K562 (cell line): ENCODE data around the gene WDR91. TPM values are rescaled to one million over a fixed set of nuclear protein-coding genes. Genes with fewer than 3 reads are reported as not detected.

ENCODE experiments used
- ARID1B ChIP-seq: fragments of 450-650 bp; IDR thresholded peaks from 2 replicates; pipeline ENCODE4 v1.6.1; 2016; ENCODE audit warnings: antibody characterized with exemption, mild to moderate bottlenecking, inconsistent platforms
- BHLHE40 ChIP-seq: IDR thresholded peaks from 2 replicates; pipeline ENCODE4 v1.6.1; 2011; ENCODE audit warnings: low read length, improper control_type of control experiment
- CBFA2T3 ChIP-seq: fragments of 450-650 bp; IDR thresholded peaks from 2 replicates; pipeline ENCODE4 v1.6.1; 2017
- CREB3 ChIP-seq: fragments of 450-650 bp; conservative IDR thresholded peaks from 2 replicates; pipeline ENCODE4 v1.6.1; 2016; ENCODE audit warnings: missing genetic modification characterization, low read depth, mild to moderate bottlenecking, missing compliant biosample characterization, moderate library complexity
- E2F8 ChIP-seq: fragments of 450-650 bp; IDR thresholded peaks from 2 replicates; pipeline ENCODE4 v1.7.1; 2018; ENCODE audit warnings: mild to moderate bottlenecking, low read depth; ENCODE audit not compliant: partially characterized antibody
- ILK ChIP-seq: fragments of 450-650 bp; IDR thresholded peaks from 2 replicates; pipeline ENCODE4 v1.6.1; 2016; ENCODE audit warnings: missing genetic modification characterization, low read depth, mild to moderate bottlenecking, missing compliant biosample characterization, moderate library complexity, borderline replicate concordance
- L3MBTL2 ChIP-seq: fragments of 450-650 bp; IDR thresholded peaks from 2 replicates; pipeline ENCODE4 v1.6.1; 2016; ENCODE audit warnings: mild to moderate bottlenecking, moderate library complexity
- MAZ ChIP-seq, 2 experiments: fragments of 450-650 bp in 1 of 2; sonication (generic) in 1 of 2; formaldehyde crosslinking; IDR thresholded peaks in 1 of 2; conservative IDR thresholded peaks in 1 of 2; 2 replicates each; pipeline versions ENCODE4 v1.4.0 to v1.5.0; 2020; ENCODE audit warnings: mild to moderate bottlenecking in 1 of 2, missing genetic modification reagents in 1 of 2
- MYBL2 ChIP-seq, 2 experiments: fragments of 450-650 bp in 1 of 2; sonication (generic) in 1 of 2; formaldehyde crosslinking in 1 of 2; IDR thresholded peaks; 2 replicates each; pipeline versions ENCODE4 v1.6.1 to v1.8.1; 2017 to 2022; ENCODE audit warnings: borderline replicate concordance in 1 of 2, inconsistent platforms in 1 of 2, low read depth in 1 of 2, mild to moderate bottlenecking in 1 of 2, missing genetic modification reagents in 1 of 2, moderate library complexity in 1 of 2
- TCF7L2 ChIP-seq: fragments of 150-350 bp; IDR thresholded peaks from 2 replicates; pipeline ENCODE4 v1.6.1; 2016; ENCODE audit warnings: low read depth, mild to moderate bottlenecking, low read length, moderate library complexity
- TFE3 ChIP-seq: fragments of 450-650 bp; formaldehyde crosslinking; IDR thresholded peaks from 2 replicates; pipeline ENCODE4 v1.4.0; 2020; ENCODE audit warnings: mild to moderate bottlenecking, mixed read lengths
- TOE1 ChIP-seq, 2 experiments: fragments of 450-650 bp in 1 of 2; sonication (generic) in 1 of 2; formaldehyde crosslinking in 1 of 2; IDR thresholded peaks; 2 replicates each; pipeline versions ENCODE4 v1.7.1 to v1.8.0; 2016 to 2022; ENCODE audit warnings: borderline replicate concordance in 2 of 2, mild to moderate bottlenecking in 2 of 2, antibody characterized with exemption in 1 of 2, inconsistent platforms in 1 of 2, low read depth in 1 of 2, missing genetic modification reagents in 1 of 2, moderate library complexity in 1 of 2
- ZNF12 ChIP-seq: sonication (generic); formaldehyde crosslinking; IDR thresholded peaks from 2 replicates; pipeline ENCODE4 v1.4.0; 2020; ENCODE audit warnings: mild to moderate bottlenecking, missing genetic modification reagents
- ZNF511 ChIP-seq: sonication (generic); formaldehyde crosslinking; IDR thresholded peaks from 2 replicates; pipeline ENCODE4 v1.8.0; 2022; ENCODE audit warnings: mild to moderate bottlenecking, missing genetic modification reagents
- ZNF592 ChIP-seq: fragments of 450-650 bp; IDR thresholded peaks from 2 replicates; pipeline ENCODE4 v1.6.1; 2017; ENCODE audit warnings: antibody characterized with exemption, mild to moderate bottlenecking
- polyA plus RNA-seq, 8 experiments: library from polyadenylated mRNA; depleted of rRNA in 4 of 8; stranded (reverse) in 5 of 8; unstranded in 3 of 8; fragments of >200 nt; fragmentation: Nextera tagmentation in 2 of 8; fragmentation: Illumina TruSeq in 1 of 8; extraction: Ambion mirVana in 2 of 8; extraction: Trizol in 1 of 8; gene quantifications; 2 replicates each; pipeline versions ENCODE4 v1.2.1 to v1.2.3, GENCODE V29; 2011 to 2014; ENCODE audit warnings: inconsistent platforms in 1 of 8, missing spikeins in 1 of 8
- total RNA-seq, 7 experiments: library from RNA; depleted of rRNA in 6 of 7; stranded (reverse); fragments of >200 nt in 6 of 7; fragmentation: Illumina TruSeq in 2 of 7; extraction: Trizol in 2 of 7; gene quantifications; 2 replicates each; pipeline versions ENCODE4 v1.2.1 to v1.2.3, GENCODE V29; 2011 to 2021; ENCODE audit warnings: low replicate concordance in 1 of 7

The WDR91 gene
- total and polyA plus RNA-seq, 9 of the 15 experiments (the other 6 are each of a cell fraction or from before 2014, with no cell fraction given) = 1.9 to 18.2 (median 9.8) TPM

- TF ChIP-seq ZNF592 (peak; percentile 26; the same call in 1 of the 2 replicates), BHLHE40 (peak; percentile 38; the same call in 1 of the 2 replicates), TCF7L2 (no peak), ARID1B (no peak), L3MBTL2 (0 out of 2 replicates have a peak, but pooled peaks have one; percentile 19), ZNF12 (CRISPR knock-in tag) (no peak), TOE1 (IDR thresholded peaks at IDR 0.05; ENCODE audit: borderline replicate concordance) (peak; percentile 61; the same call in 1 of the 2 replicates), TOE1 (CRISPR knock-in tag; IDR thresholded peaks at IDR 0.05; ENCODE audit: borderline replicate concordance, low read depth) (no peak), TFE3 (CRISPR knock-in tag) (no peak), MAZ (CRISPR knock-in tag; conservative IDR thresholded peaks at IDR 0.05 in 1 of 2, IDR thresholded peaks at IDR 0.05 in 1 of 2) (peak in 1 of 2 experiments; percentile 52; a peak in 1 of 4 replicates), CREB3 (peak; percentile 59; the same call in 1 of the 2 replicates), E2F8 (no peak), MYBL2 (IDR thresholded peaks at IDR 0.05; ENCODE audit: low read depth) (peak; percentile 96), MYBL2 (CRISPR knock-in tag; IDR thresholded peaks at IDR 0.05; ENCODE audit: borderline replicate concordance) (no peak), ILK (tag) (no peak), ZNF511 (CRISPR knock-in tag) (no peak), CBFA2T3 (no peak)
These were observed 63.9 kb downstream of the WDR91 start (continued) for GRCh38 chr7:135147341-135147898.
